ENCODE results near the gene AAMDC. TPM values are rescaled to one million over a fixed set of nuclear protein-coding genes. Genes with fewer than 3 reads are reported as not detected.

The AAMDC gene
- total and polyA plus RNA-seq, 2 of the 13 experiments (the other 11 are each of a cell fraction or from before 2014, with no cell fraction given), result 18.1 to 35.6 TPM

GRCh38 chr11:77820565-77821348, at the start of gene AAMDC, which contains the start of gene RSF1 (continued):
- peak; percentile 94; the same call in 1 of the 2 replicates for TF ChIP-seq ZBTB10 (CRISPR knock-in tag; IDR thresholded peaks at IDR 0.05; ENCODE audit: borderline replicate concordance)
- TF ChIP-seq HOXA5 (CRISPR knock-in tag; IDR thresholded peaks at IDR 0.05), result peak; percentile 50; the same call in 1 of the 2 replicates
- no peak for TF ChIP-seq ZNF326 (CRISPR knock-in tag; IDR thresholded peaks at IDR 0.05; ENCODE audit: borderline replicate concordance)
- TF ChIP-seq MATR3 (CRISPR knock-in tag; IDR thresholded peaks at IDR 0.05), result no peak
- 0 out of 2 replicates have a peak, but pooled peaks have one; percentile 15 for TF ChIP-seq ZNF124 (CRISPR knock-in tag; IDR thresholded peaks at IDR 0.05)
- TF ChIP-seq ZNF274 (CRISPR knock-in tag; IDR thresholded peaks at IDR 0.05), result no peak
- peak; percentile 97 for TF ChIP-seq AGO1 (IDR thresholded peaks at IDR 0.05; ENCODE audit: low read depth, low read length, poor library complexity, severe bottlenecking)
- TF ChIP-seq ZNF850 (CRISPR knock-in tag; conservative IDR thresholded peaks at IDR 0.05), result peak; percentile 92; the same call in 1 of the 2 replicates
- TF ChIP-seq ZNF839 (CRISPR knock-in tag; IDR thresholded peaks at IDR 0.05; ENCODE audit: borderline replicate concordance), result no peak
- no peak for TF ChIP-seq ZNF616 (CRISPR knock-in tag; IDR thresholded peaks at IDR 0.05; ENCODE audit: low read depth)
- TF ChIP-seq HNRNPLL (IDR thresholded peaks at IDR 0.05; ENCODE audit: low read depth, low read length, poor library complexity, severe bottlenecking), result peak; percentile 100
- 0 out of 2 replicates have a peak, but pooled peaks have one; percentile 54 for TF ChIP-seq HOXA9 (CRISPR knock-in tag; IDR thresholded peaks at IDR 0.05; ENCODE audit: borderline replicate concordance)
- TF ChIP-seq CBX1 (IDR thresholded peaks at IDR 0.05; ENCODE audit: low read depth), result peak; percentile 54
- TF ChIP-seq ZNF724P (CRISPR knock-in tag; IDR thresholded peaks at IDR 0.05; ENCODE audit: borderline replicate concordance), result no peak
- TF ChIP-seq RFXAP (CRISPR knock-in tag; IDR thresholded peaks at IDR 0.05; ENCODE audit: borderline replicate concordance), result no peak
- no peak for TF ChIP-seq PLSCR1 (CRISPR knock-in tag; IDR thresholded peaks at IDR 0.05; ENCODE audit: borderline replicate concordance)
- TF ChIP-seq ZNF550 (CRISPR knock-in tag; IDR thresholded peaks at IDR 0.05; ENCODE audit: borderline replicate concordance), result no peak
- no peak for TF ChIP-seq SMAD1 (CRISPR knock-in tag; IDR thresholded peaks at IDR 0.05; ENCODE audit: borderline replicate concordance, low read depth)
- no peak for TF ChIP-seq CHCHD3 (CRISPR knock-in tag; IDR thresholded peaks at IDR 0.05)
- no peak for TF ChIP-seq ZNF451 (CRISPR knock-in tag; IDR thresholded peaks at IDR 0.05)
- TF ChIP-seq ZNF816 (CRISPR knock-in tag; IDR thresholded peaks at IDR 0.05; ENCODE audit: borderline replicate concordance), result peak; percentile 97
- TF ChIP-seq, protein P1, sequence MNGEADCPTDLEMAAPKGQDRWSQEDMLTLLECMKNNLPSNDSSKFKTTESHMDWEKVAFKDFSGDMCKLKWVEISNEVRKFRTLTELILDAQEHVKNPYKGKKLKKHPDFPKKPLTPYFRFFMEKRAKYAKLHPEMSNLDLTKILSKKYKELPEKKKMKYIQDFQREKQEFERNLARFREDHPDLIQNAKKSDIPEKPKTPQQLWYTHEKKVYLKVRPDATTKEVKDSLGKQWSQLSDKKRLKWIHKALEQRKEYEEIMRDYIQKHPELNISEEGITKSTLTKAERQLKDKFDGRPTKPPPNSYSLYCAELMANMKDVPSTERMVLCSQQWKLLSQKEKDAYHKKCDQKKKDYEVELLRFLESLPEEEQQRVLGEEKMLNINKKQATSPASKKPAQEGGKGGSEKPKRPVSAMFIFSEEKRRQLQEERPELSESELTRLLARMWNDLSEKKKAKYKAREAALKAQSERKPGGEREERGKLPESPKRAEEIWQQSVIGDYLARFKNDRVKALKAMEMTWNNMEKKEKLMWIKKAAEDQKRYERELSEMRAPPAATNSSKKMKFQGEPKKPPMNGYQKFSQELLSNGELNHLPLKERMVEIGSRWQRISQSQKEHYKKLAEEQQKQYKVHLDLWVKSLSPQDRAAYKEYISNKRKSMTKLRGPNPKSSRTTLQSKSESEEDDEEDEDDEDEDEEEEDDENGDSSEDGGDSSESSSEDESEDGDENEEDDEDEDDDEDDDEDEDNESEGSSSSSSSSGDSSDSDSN (CRISPR knock-in tag; IDR thresholded peaks at IDR 0.05), result no peak; the same call in 1 of the 2 replicates
- TF ChIP-seq TEAD3 (CRISPR knock-in tag; optimal IDR thresholded peaks at IDR 0.05; ENCODE audit: borderline replicate concordance), result peak; percentile 33
